ENCODE data around the gene LRRN4. TPM values are rescaled to one million over a fixed set of nuclear protein-coding genes. Genes with fewer than 3 reads are reported as not detected.
A peak's percentile ranks its signal among the peaks of the same experiment; 100 is the strongest.

The LRRN4 gene
- total RNA-seq, 6 experiments from 2014 or later = 0.10 to 0.31 (median 0.18) TPM; not detected in 2

GRCh38 chr20:6048391-6048790 is 5.5 kb downstream of the LRRN4 start:
- Histone ChIP-seq H3K27ac (no peak overlapping the region), H3K27me3 (no peaks in the 10 kb centered on the region), H3K4me1 (peaks cover 0 to 12% (median 0%) of the 10 kb centered on the region in 4 donors), H3K9me3 (no peaks in the 10 kb centered on the region), H3K36me3 (no peaks in the 10 kb centered on the region), H3K4me3 (no peak overlapping the region)
- ATAC-seq = no peak
- intact Hi-C loops (cut with DNase I) = no loop called here
- TF ChIP-seq, protein P1, sequence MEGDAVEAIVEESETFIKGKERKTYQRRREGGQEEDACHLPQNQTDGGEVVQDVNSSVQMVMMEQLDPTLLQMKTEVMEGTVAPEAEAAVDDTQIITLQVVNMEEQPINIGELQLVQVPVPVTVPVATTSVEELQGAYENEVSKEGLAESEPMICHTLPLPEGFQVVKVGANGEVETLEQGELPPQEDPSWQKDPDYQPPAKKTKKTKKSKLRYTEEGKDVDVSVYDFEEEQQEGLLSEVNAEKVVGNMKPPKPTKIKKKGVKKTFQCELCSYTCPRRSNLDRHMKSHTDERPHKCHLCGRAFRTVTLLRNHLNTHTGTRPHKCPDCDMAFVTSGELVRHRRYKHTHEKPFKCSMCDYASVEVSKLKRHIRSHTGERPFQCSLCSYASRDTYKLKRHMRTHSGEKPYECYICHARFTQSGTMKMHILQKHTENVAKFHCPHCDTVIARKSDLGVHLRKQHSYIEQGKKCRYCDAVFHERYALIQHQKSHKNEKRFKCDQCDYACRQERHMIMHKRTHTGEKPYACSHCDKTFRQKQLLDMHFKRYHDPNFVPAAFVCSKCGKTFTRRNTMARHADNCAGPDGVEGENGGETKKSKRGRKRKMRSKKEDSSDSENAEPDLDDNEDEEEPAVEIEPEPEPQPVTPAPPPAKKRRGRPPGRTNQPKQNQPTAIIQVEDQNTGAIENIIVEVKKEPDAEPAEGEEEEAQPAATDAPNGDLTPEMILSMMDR (IDR thresholded peaks at IDR 0.05) = no peak
- no peak for TF ChIP-seq POLR2A (IDR thresholded peaks at IDR 0.05)
- DNase-seq = no peak
- WGBS (ENCODE audit: insufficient coverage, low coverage, low lambda C conversion rate, missing lambda C conversion rate) = 79% methylated on average over 3 of the region's 3 CpGs

DNA sequence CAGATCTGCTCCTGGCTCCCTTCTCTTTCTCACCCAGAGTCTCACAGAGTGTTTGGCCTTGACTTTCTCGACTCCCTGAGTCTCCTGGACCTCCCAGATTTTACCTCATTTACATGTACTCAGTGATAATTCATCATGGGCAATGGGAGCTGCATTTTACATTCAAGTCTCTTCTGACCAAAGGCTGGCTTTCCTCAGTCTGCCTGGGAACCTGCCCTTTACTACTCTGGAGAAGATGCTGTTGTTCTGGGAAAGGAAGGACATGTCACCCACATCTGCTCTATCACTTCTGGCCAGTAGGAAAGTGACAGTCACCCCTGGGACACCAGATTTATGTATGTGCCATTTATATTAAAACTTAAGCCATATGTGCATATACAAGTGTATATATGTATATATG is 7.4 kb downstream of the LRRN4 start:
- Histone ChIP-seq H3K36me3 (peaks cover 0 to 6% (median under 1%) of the 10 kb centered on the region in 4 donors), H3K27ac (no peak overlapping the region), H3K4me1 (no peaks in the 10 kb centered on the region), H3K4me3 (no peak overlapping the region), H3K9me3 (no peaks in the 10 kb centered on the region), H3K27me3 (no peaks in the 10 kb centered on the region)
- WGBS (ENCODE audit: insufficient coverage, low coverage, low lambda C conversion rate, missing lambda C conversion rate) = 71% methylated on average over 1 of the region's 1 CpG
- intact Hi-C loops (cut with DNase I) = no loop called here
- ATAC-seq = no peak
- TF ChIP-seq POLR2A (IDR thresholded peaks at IDR 0.05) = no peak
- TF ChIP-seq, protein P1 (IDR thresholded peaks at IDR 0.05) = no peak
- DNase-seq = no peak

GRCh38 chr20:6045566-6045965 is 8.3 kb downstream of the LRRN4 start:
- Histone ChIP-seq H3K4me3 (no peak overlapping the region), H3K4me1 (no peaks in the 10 kb centered on the region), H3K36me3 (peaks cover 0 to 14% (median 7%) of the 10 kb centered on the region in 4 donors), H3K27me3 (no peaks in the 10 kb centered on the region), H3K9me3 (no peaks in the 10 kb centered on the region), H3K27ac (no peak overlapping the region)
- ATAC-seq (no peak), DNase-seq (no peak)
- TF ChIP-seq POLR2A (IDR thresholded peaks at IDR 0.05) = no peak
- TF ChIP-seq, protein P1 (IDR thresholded peaks at IDR 0.05) = no peak
- intact Hi-C loops (cut with DNase I) = no loop called here

- no peak overlapping the region for H3K27ac ChIP-seq
- DNase-seq (no peak), ATAC-seq (peak; percentile 29 to 62 (median 60))
- TF ChIP-seq, protein P1 (IDR thresholded peaks at IDR 0.05) = no peak
- TF ChIP-seq POLR2A (IDR thresholded peaks at IDR 0.05) = no peak
- no peaks in the 10 kb centered on the region for H3K9me3 ChIP-seq
- H3K4me3 ChIP-seq = no peak overlapping the region
- no CpG with 5 or more reads among the region's 2 CpGs for WGBS (ENCODE audit: insufficient coverage, low coverage, low lambda C conversion rate, missing lambda C conversion rate)
- intact Hi-C loops (cut with DNase I) = no loop called here
- no peaks in the 10 kb centered on the region for H3K4me1 ChIP-seq
- peaks cover 0 to 29% (median 15%) of the 10 kb centered on the region in 4 donors for H3K36me3 ChIP-seq
- H3K27me3 ChIP-seq = no peaks in the 10 kb centered on the region
Measured at GRCh38 chr20:6044115-6044514, 9.7 kb downstream of the LRRN4 start.

- intact Hi-C loops (cut with DNase I) = no loop called here
- peaks cover 0 to 50% (median 26%) of the 10 kb centered on the region in 4 donors for H3K36me3 ChIP-seq
- H3K27me3 ChIP-seq = no peaks in the 10 kb centered on the region
- DNase-seq = no peak
- no peak overlapping the region for H3K4me3 ChIP-seq
- no peaks in the 10 kb centered on the region for H3K9me3 ChIP-seq
- WGBS (ENCODE audit: insufficient coverage, low coverage, low lambda C conversion rate, missing lambda C conversion rate) = 92% methylated on average over 5 of the region's 26 CpGs
- peak in 2 of 4 donors; percentile 27 to 31 for ATAC-seq
- H3K27ac ChIP-seq = no peak overlapping the region
- no peaks in the 10 kb centered on the region for H3K4me1 ChIP-seq
- TF ChIP-seq, protein P1 (IDR thresholded peaks at IDR 0.05) = no peak
- TF ChIP-seq POLR2A (IDR thresholded peaks at IDR 0.05) = no peak
Measured at GRCh38 chr20:6041808-6042265, 12.0 kb downstream of the LRRN4 start.
